ENCODE results near the gene FHIT. TPM values are rescaled to one million over a fixed set of nuclear protein-coding genes. Genes with fewer than 3 reads are reported as not detected.

The FHIT gene
- total and polyA plus RNA-seq, 2 donors from 2014 or later, result 20.2 to 61.2 TPM

DNA sequence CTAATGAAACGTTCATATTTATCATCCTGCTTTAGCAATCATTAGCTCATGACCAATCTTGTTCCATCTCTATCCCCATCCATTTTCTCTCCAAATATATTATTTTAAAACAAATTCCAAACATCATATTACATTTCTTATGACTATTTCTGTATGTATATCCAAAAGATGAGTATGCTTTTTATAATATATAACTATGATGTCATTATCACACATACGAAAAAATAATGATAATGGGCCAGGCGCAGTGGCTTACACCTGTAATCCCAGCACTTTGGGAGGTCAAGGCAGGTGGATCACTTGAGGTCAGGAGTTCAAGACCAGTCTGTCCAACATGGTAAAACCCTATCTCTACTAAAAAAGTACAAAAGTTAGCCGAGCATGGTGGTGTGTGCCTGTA lies 280.4 kb downstream of the FHIT start:
- DNase-seq (no peak), FAIRE-seq (no peak)
- no peak overlapping the region for H3K9ac ChIP-seq (ENCODE audit: low read length in 3 of 3)
- H3K27me3 ChIP-seq (ENCODE audit: control insufficient read depth, insufficient read depth, low read length), result no peaks in the 10 kb centered on the region
- H3K4me1 ChIP-seq (ENCODE audit: control insufficient read depth in 2 of 3, insufficient read depth in 2 of 3, low read depth in 1 of 3, low read length in 3 of 3), result no peaks in the 10 kb centered on the region
- intact Hi-C loops (cut with DNase I), result no loop called here
- TF ChIP-seq, protein P1, sequence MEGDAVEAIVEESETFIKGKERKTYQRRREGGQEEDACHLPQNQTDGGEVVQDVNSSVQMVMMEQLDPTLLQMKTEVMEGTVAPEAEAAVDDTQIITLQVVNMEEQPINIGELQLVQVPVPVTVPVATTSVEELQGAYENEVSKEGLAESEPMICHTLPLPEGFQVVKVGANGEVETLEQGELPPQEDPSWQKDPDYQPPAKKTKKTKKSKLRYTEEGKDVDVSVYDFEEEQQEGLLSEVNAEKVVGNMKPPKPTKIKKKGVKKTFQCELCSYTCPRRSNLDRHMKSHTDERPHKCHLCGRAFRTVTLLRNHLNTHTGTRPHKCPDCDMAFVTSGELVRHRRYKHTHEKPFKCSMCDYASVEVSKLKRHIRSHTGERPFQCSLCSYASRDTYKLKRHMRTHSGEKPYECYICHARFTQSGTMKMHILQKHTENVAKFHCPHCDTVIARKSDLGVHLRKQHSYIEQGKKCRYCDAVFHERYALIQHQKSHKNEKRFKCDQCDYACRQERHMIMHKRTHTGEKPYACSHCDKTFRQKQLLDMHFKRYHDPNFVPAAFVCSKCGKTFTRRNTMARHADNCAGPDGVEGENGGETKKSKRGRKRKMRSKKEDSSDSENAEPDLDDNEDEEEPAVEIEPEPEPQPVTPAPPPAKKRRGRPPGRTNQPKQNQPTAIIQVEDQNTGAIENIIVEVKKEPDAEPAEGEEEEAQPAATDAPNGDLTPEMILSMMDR (IDR thresholded peaks at IDR 0.05; ENCODE audit: borderline replicate concordance, extremely low read depth, insufficient read depth), result no peak
- H3K4me3 ChIP-seq (ENCODE audit: low read length in 3 of 3), result no peak overlapping the region
- H3K27ac ChIP-seq (ENCODE audit: low read depth in 2 of 2, low read length in 2 of 2), result no peak overlapping the region
- H3K9me3 ChIP-seq (ENCODE audit: control insufficient read depth in 2 of 3, insufficient read depth in 1 of 3, low read length in 3 of 3), result peaks cover 0 to 3% (median 2%) of the 10 kb centered on the region in 3 donors
- no peaks in the 10 kb centered on the region for H3K36me3 ChIP-seq (ENCODE audit: control insufficient read depth in 2 of 3, insufficient read depth in 3 of 3, low read length in 3 of 3)

DNA sequence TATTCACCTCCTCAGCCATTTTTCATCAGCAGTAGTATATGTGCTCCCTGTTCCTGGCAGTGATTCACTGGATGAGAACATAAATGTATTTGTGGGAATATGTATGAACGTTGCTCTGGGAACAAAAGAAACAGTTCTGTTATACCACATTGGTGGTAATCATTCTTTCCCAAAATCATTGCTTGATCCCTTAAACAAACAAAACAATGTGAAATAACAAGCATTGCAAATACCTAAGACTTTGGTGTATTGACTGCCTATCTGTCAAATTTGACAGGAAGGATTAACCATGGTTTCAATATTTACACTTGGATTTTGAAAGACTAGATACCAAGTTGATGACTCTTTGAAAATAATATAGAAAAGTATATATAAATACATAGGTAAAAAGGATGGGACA lies 284.1 kb downstream of the FHIT start:
- Histone ChIP-seq H3K9ac (ENCODE audit: low read length in 3 of 3) (no peak overlapping the region), H3K4me3 (ENCODE audit: low read length in 3 of 3) (no peak overlapping the region), H3K9me3 (ENCODE audit: control insufficient read depth in 2 of 3, insufficient read depth in 1 of 3, low read length in 3 of 3) (no peaks in the 10 kb centered on the region), H3K27ac (ENCODE audit: low read depth in 2 of 2, low read length in 2 of 2) (no peak overlapping the region), H3K4me1 (ENCODE audit: control insufficient read depth in 2 of 3, insufficient read depth in 2 of 3, low read depth in 1 of 3, low read length in 3 of 3) (no peaks in the 10 kb centered on the region), H3K27me3 (ENCODE audit: control insufficient read depth, insufficient read depth, low read length) (no peaks in the 10 kb centered on the region), H3K36me3 (ENCODE audit: control insufficient read depth in 2 of 3, insufficient read depth in 3 of 3, low read length in 3 of 3) (no peaks in the 10 kb centered on the region)
- intact Hi-C loops (cut with DNase I), result no loop called here
- TF ChIP-seq, protein P1 (IDR thresholded peaks at IDR 0.05; ENCODE audit: borderline replicate concordance, extremely low read depth, insufficient read depth), result no peak
- no peak for DNase-seq
- FAIRE-seq, result no peak

DNA sequence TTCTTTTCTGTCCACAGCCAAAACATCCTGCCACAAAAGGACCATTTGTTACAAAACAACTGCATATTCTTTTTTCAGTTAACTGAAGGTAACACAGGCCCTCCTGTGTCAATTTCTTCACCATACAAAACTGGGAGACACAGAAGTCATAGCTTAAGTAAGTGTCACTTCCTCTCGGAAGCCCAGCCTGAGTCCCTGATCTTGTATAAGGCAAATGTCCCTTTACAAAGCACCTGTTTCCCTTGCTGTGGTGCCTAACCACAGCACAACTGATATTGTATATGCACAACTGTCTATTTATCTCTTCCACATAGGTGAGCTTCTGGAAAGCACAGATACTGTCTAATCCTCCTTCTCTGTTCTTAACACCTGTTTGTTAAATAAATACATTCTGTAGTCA lies 293.7 kb downstream of the FHIT start:
- no peak overlapping the region for H3K4me3 ChIP-seq (ENCODE audit: low read length in 3 of 3)
- H3K27ac ChIP-seq (ENCODE audit: low read depth in 2 of 2, low read length in 2 of 2), result no peak overlapping the region
- H3K9ac ChIP-seq (ENCODE audit: low read length in 3 of 3), result no peak overlapping the region
- H3K36me3 ChIP-seq (ENCODE audit: control insufficient read depth in 2 of 3, insufficient read depth in 3 of 3, low read length in 3 of 3), result no peaks in the 10 kb centered on the region
- TF ChIP-seq, protein P1 (IDR thresholded peaks at IDR 0.05; ENCODE audit: borderline replicate concordance, extremely low read depth, insufficient read depth), result no peak
- intact Hi-C loops (cut with DNase I), result no loop called here
- no peak for DNase-seq
- FAIRE-seq, result no peak
- peaks cover 0 to 8% (median 0%) of the 10 kb centered on the region in 3 donors for H3K9me3 ChIP-seq (ENCODE audit: control insufficient read depth in 2 of 3, insufficient read depth in 1 of 3, low read length in 3 of 3)
- H3K4me1 ChIP-seq (ENCODE audit: control insufficient read depth in 2 of 3, insufficient read depth in 2 of 3, low read depth in 1 of 3, low read length in 3 of 3), result no peaks in the 10 kb centered on the region
- H3K27me3 ChIP-seq (ENCODE audit: control insufficient read depth, insufficient read depth, low read length), result no peaks in the 10 kb centered on the region

DNA sequence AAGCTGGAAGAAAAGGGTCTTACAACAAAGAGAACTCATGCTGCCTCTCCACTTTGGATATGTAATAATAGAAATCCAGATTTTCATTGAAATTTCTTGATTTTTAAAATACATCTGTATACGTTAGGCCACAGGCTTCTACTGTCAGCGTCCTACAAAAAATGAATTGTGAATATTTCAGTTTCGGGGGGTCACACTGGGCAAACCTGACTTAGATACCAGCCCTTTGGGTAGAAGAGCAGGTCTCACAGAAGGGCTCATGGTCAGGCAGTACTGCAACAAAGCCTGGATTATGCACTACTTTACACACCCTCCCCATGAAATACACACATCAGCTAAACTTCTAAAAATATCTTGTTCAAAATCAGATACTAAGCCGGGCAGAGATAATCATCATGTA lies 294.5 kb downstream of the FHIT start:
- H3K36me3 ChIP-seq (ENCODE audit: control insufficient read depth in 2 of 3, insufficient read depth in 3 of 3, low read length in 3 of 3), result no peaks in the 10 kb centered on the region
- intact Hi-C loops (cut with DNase I), result no loop called here
- H3K27me3 ChIP-seq (ENCODE audit: control insufficient read depth, insufficient read depth, low read length), result no peaks in the 10 kb centered on the region
- H3K4me3 ChIP-seq (ENCODE audit: low read length in 3 of 3), result no peak overlapping the region
- no peak overlapping the region for H3K9ac ChIP-seq (ENCODE audit: low read length in 3 of 3)
- H3K27ac ChIP-seq (ENCODE audit: low read depth in 2 of 2, low read length in 2 of 2), result no peak overlapping the region
- TF ChIP-seq, protein P1 (IDR thresholded peaks at IDR 0.05; ENCODE audit: borderline replicate concordance, extremely low read depth, insufficient read depth), result no peak
- FAIRE-seq (no peak), DNase-seq (no peak)
- peaks cover 0 to 8% (median 0%) of the 10 kb centered on the region in 3 donors for H3K9me3 ChIP-seq (ENCODE audit: control insufficient read depth in 2 of 3, insufficient read depth in 1 of 3, low read length in 3 of 3)
- H3K4me1 ChIP-seq (ENCODE audit: control insufficient read depth in 2 of 3, insufficient read depth in 2 of 3, low read depth in 1 of 3, low read length in 3 of 3), result no peaks in the 10 kb centered on the region

Measured in kidney (tissue), 14 donors.